GOT3 (cell line): ENCODE data around the gene MLXIP.
"Not testable (repeated sequence)": the region's sequence is repeated elsewhere in the genome, so short reads cannot be mapped to it uniquely, and the experiment has no call there.

ENCODE experiments used
- DNase-seq: peaks from one replicate; lab custom pipeline; 2025; ENCODE audit warnings: mixed read lengths; lab: John Stamatoyannopoulos, UW

The MLXIP gene

DNA sequence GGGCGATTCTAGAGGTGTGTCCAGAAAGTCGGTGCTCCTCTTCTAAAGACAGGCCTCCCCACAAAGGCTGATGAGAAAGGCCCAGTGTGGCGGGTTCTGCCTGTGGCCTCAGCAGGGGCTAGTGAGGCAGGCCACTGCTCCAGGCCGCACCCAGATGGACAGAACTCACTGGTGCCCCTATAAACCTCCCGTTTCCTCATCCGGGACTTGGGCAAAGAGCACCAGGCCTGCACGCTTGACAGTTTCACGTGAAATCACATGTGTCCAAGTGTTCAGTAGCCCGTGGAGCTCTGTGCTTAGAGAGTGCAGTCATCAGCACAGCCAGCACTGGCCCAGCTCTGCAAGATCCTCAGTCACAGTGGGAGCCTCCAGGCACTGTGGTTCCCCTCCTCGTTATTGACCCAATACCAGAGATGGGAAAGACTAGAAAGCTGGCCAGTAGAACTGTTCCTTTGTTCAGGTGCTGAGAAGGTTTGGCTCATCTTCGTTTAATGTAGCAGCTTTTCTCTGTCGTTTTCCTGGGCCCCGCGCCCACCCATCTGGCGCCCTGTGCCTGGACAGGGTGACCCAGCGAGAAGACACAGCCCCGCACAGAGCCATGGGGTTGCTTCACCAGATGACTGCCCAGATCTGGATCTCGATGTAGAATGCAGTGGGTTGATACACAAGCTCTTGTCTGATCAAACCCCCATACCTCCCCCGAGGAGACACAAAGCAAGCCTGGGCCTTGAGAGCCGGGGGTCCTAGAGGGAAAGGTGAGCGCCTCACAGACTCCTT, 69.1 kb downstream of the MLXIP start:
- no peak for DNase-seq

GRCh38 chr12:122148657-122149056, 70.1 kb downstream of the MLXIP start:
- no peak for DNase-seq

DNA sequence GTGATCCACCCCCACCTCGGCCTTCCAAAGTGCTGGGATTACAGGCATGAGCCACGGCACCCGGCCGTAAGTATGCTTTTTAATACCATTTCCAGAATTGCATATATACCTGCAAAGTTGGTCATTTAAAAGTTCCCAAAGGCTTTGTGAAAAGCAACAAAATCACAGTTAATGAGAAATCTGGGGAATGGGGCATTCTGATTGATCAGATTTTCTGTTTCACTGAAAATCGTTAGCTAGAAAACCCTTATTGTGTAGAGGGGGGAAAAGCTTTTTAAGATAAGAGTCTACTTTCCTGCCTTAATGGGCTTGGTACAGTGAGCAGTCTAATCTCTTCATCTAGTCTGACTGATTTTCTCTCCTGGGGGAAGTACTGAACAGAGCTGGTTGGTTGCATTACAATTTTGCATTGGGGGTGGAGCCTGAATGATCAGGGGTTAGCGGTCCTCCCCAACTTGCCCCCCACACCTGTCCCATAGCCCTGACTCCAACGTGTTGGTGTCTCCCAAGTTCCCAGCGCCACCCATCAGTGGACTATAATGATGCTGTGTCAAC, 71.6 kb downstream of the MLXIP start:
- no peak for DNase-seq

DNA sequence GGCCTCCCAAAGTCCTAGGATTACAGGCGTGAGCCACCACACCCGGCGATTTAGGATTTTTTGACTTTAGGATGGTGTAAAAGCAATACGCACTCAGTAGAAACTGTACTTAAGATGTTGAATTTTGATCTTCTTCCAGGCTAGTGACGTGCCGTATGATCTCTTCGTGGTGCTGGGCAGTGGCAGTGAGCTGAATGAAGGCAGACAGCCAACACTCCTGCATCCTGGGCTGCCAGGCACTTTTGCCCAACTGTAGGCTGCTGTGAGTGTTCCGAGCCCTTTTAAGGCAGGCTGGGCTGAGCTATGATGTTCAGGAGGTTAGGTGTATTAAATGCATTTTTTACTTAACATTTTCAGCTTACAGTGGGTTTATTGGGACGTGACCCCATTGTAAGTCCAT, 74.2 kb downstream of the MLXIP start:
- DNase-seq: no peak

DNA sequence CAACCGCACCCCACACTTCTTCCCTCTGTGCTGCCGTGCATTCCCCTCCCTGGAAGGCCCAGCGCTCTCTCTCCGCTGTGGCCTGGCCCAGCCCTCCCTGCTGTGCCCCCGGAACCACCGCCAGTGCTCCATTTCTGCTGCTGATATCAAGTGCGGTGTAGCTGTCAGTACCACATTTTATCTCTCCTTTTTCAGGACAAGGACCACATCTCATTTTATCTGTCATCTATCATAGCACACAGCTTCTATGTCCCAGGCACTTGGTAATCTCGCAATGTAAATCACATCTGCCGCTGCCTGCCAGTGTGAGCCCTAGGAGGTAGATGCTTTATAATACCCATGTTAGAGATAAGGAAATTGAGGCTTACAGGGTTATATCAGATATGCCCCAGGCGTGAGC, 77.1 kb downstream of the MLXIP start:
- no peak for DNase-seq

DNA sequence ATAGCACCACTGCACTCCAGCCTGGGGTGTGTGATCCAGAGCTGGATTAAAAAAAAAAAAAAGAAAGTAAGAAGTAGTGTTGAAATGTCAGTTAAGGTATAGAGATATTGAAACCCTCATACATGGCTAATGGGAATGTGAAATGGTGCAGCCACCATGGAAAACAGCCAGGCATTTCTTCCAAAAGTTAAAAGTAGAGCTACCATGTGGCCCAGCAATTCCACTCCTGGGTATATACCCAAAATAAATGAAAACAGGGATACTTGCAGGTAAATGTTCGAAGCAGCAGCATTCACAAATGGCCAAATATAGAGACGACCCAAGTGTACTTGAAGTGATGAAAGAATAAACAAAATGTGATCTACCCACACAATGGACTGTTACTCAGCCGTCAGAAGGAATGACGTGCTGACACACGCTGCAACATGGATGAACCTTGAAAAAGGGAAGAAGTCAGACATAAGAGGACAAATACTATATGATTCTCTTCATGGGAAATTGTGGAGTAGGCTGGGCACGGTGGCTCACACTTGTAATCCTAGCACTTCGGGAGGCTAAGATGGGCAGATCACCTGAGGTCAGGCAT, 80.2 kb downstream of the MLXIP start:
- no peak for DNase-seq

DNA sequence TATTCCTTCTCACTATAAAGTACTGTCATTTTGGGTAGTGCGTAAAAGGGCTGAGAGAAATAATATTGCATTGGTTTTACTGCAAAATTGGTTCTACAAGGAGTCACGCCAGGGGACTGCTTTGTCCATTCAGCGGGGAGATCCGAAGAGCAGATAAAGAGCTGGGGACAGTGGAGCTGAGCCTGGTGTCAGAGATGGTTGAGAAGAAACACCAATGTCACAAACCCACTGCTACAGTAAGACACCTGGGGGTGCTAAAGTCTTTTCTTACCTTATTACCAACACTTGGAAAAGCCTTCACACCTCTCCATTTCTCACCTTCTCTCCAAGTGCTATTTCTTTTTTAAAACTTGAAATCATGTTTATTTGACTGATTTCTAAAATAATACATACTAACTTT, 81.3 kb downstream of the MLXIP start:
- no peak for DNase-seq

GRCh38 chr12:122160761-122161160, 82.2 kb downstream of the MLXIP start:
- DNase-seq: no peak

DNA sequence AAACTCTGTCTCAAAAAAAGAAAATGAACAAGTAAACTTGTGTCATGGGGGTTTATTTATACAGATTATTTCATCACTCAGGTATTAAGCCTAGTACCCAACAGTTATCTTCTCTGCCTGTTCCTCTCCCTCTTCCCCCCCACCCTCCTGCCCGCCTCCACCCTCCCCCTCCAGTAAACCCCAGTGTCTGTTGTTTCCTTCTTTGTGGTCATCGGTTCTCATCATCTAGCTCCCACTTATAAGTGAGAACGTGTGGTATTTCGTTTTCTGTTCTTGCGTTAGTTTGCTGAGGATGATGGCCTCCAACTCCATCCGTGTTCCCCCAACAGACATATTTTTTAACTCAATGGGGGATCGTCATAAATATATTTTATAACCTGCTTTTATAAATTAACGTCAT, 83.1 kb downstream of the MLXIP start:
- DNase-seq: no peak

GRCh38 chr12:122162976-122163375, 84.4 kb downstream of the MLXIP start:
- DNase-seq: no peak

- no peak for DNase-seq
These were observed 88.1 kb downstream of the MLXIP start for GRCh38 chr12:122166422-122167349.

DNA sequence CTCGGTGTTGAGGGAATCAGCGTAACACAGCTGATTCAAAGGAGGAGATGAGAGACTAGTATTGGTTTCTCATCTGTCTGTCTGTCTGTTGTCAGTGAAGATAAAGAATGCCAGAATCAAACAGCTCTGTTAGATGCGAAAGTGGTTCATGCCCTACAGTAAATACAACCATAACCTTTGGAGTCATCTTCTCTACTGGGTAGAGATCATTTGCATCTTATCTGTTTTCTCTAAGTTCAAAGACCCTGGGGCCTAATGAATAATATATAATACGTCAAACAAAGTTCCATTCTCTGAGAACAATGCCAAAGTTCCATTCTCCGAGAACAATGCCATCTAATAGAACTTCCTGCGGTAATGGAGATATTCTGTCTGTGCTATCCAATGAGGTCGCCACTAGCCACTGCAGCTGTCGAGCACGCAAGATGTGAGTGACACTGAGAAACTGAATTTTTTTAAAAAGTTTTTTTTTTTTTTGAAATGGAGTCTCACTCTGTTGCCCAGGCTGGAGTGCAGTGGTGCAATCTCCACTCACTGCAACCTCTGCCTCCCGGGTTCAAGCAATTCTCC, 88.9 kb downstream of the MLXIP start:
- no peak for DNase-seq

GRCh38 chr12:122168492-122168891, 89.9 kb downstream of the MLXIP start:
- DNase-seq: no peak

GRCh38 chr12:122171399-122171798, 92.8 kb downstream of the MLXIP start:
- no peak for DNase-seq

DNA sequence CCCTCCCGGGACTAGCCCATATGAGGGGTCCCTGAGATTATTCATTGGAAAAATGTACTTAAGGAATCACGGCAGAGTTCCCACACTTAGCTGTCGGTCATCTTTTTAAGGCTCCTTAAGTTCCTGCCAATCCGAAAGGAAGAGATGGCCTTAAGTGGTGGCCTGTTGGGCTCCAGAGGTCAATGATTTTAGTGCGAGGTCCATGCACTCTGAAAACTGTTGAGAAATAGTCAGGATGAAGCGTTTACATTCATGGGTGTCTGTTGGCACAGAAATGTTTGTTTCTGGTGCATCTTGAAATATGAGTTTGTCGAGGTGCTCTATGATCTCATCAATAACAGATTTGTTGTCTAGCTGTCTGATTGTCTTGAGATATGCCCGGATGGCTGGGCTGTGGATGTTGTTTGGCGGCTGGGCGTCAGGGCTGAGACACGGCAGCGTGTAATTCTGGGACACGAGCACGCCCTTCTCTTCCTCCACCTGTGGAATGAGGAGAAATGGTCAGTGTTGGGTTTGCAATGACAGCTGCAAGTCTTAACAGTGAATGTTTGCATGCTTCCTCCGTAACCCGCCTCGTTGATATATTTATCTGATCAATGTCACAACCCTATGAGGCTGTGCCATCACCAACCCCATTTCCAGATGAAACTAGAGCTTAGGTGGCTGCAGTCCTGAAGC, 93.8 kb downstream of the MLXIP start:
- no peak for DNase-seq

DNA sequence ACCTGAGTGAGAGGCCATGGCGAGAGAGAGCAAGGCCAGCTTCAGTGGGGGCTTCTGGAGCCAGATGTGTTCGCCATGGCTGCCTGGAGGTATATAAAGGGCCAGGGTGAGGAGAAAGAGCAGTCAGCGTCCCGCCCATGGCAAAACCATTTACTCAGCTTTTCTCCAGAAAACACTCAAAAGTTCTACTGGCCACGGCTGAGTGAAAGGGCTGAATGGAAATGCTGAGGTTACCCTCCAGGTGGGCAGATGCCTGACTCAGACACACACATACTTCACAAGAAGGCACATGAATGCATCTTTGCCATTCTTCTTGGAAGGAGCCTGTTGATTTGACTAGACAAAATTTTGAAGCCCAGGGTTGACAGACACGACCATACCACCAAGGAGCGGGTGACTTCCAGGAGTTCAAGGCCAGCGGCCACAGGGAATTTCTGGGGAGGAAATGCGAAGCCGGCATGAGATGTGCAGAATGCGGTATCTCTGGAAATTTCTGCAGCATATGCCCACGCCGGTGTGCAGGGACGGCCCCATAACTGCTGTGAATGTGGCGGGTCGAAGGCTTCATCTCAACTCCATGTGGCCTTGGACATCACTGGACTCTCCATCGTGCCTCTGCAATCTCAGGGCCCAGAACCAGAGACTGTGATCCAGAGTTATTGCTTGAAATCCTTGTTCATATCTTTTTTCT, 95.7 kb downstream of the MLXIP start, which contains the start of gene IL31:
Gene IL31, minus strand, starts transcription at position 67 of the 691 bp plus-strand sequence. Its CDS starts 49 bp downstream, at position 18.
- DNase-seq: no peak

GRCh38 chr12:122176473-122176872, 97.9 kb downstream of the MLXIP start:
- DNase-seq: not testable (repeated sequence)

- DNase-seq: no peak
These were observed 104.5 kb downstream of the MLXIP start, which contains the start of gene LRRC43 for GRCh38 chr12:122182887-122183587. Gene LRRC43 (plus strand): TSS chr12:122183123. CDS start chr12:122183145, 22 bp downstream.

DNA sequence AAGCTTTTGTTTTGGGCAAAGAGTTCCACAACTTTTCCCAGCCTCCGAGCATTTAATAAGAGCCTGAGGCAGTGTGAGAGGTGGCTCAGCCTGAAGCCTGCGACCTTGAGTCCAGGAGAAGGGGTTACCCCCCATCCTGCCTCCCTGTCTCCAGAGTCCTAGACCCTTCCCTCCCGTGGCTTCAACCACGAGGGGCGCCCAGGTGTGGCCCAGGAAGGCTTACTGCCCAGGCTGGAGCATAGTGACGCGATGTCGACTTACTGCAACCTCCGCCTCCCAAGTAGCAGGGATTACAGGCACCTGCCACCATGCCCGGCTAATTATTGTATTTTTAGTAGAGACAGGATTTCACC, 105.0 kb downstream of the MLXIP start:
- no peak for DNase-seq

DNA sequence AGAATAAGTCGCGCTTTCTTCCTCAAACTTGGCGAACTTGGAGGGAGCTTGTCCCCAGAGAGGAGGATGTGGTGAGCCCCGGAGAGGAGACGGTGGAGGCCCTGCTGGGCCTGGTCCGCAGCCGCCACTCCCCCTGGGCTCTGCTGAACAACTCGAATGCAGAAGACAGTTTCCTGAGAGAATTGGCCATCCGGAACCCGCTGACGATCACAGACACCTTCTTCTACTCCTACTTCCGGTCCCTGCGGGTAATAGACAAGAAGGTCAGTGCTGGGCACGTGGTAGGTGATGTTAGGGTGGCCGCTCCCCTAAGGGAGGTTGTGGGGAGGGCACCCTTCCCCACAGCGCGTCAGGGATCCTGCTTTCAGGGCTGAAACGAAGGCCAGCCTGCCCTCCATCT, 106.0 kb downstream of the MLXIP start:
- DNase-seq: no peak
